CD4-positive, alpha-beta T cell treated with Interleukin-15 for 1 hour (primary cell): ENCODE results near the gene DDX47.

ENCODE experiments used
- DNase-seq: peaks from one replicate; pipeline ENCODE4 v3.0.0-alpha.2; 2020

The DDX47 gene

GRCh38 chr12:12813120-12814101, at the start of gene DDX47:
Gene DDX47, plus strand, starts transcription at chr12:12813346. Its CDS starts 22 bp downstream, at chr12:12813368.
- peak; percentile 93 for DNase-seq

DNA sequence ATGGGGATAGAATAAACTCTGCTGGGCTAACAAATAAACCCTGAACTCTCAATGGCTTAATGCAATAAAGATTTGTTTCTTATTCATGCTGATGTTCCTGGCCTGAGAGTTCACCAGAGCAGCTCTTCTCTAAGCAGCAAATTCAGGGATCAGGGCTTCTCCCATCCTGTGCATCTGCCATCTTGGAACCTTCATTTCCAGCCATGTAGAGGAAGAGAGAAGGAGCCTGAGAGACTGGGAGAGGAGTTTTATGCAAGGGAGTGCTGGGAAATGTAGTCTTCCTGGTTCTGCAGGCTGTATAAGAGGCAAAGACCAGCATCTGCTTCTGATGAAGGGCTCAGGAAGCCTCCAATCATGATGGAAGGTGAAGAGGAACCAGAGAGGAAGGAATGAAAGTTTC, 48.3 kb upstream of the DDX47 start:
- no peak for DNase-seq

GRCh38 chr12:12770262-12770661, 42.9 kb upstream of the DDX47 start:
- no peak for DNase-seq

DNA sequence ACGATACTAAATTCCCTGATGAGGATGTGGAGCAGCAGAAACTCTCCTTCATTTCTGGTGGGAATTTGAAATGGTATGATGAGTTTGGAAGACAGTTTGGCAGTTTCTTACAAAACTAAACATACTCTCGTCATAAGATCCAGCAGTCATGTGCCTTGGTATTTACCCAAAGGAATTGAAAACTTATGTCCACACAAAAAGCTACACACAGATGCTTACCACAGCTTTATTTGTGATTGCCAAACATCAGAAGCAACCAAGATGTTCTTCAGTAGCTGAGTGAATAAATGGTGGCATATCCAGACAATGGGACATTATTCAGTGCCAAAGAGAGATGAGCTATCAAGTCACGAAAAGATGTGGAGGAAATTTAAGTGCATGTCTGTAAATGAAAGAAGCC, 38.4 kb upstream of the DDX47 start:
- no peak for DNase-seq

GRCh38 chr12:12776261-12776660, 36.9 kb upstream of the DDX47 start:
- DNase-seq, result no peak

GRCh38 chr12:12777092-12777491, 36.1 kb upstream of the DDX47 start:
- DNase-seq, result no peak

- DNase-seq, result no peak
These were observed 34.1 kb upstream of the DDX47 start for GRCh38 chr12:12779007-12779406.

- DNase-seq, result no peak
These were observed 33.6 kb upstream of the DDX47 start for GRCh38 chr12:12779529-12779928.

- DNase-seq, result no peak
These were observed 29.0 kb upstream of the DDX47 start for GRCh38 chr12:12784116-12784515.

GRCh38 chr12:12784911-12785814, 28.0 kb upstream of the DDX47 start, which contains the start of gene APOLD1:
Gene APOLD1, plus strand, starts transcription at chr12:12785659. Its CDS starts 33 bp downstream, at chr12:12785692.
- no peak for DNase-seq

DNA sequence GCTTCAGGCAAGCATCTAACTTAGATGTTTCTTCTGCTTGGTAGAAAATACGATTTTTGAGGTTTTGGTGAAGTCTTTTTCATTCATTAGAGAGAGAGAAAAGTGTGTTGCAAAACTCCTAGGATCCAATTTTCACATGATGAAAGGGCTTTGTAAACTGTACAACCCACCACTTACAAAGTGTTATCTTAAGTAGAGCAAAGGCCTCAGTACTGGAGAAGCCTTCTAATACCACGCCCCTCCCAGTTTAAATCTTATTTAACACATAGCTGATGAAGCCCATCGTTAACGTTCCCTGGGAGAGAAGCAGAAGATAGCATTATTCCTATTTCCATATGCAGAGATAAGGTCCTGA, 26.8 kb upstream of the DDX47 start:
- no peak for DNase-seq

- peak; percentile 82 for DNase-seq
These were observed 26.2 kb upstream of the DDX47 start for GRCh38 chr12:12786706-12787601.

DNA sequence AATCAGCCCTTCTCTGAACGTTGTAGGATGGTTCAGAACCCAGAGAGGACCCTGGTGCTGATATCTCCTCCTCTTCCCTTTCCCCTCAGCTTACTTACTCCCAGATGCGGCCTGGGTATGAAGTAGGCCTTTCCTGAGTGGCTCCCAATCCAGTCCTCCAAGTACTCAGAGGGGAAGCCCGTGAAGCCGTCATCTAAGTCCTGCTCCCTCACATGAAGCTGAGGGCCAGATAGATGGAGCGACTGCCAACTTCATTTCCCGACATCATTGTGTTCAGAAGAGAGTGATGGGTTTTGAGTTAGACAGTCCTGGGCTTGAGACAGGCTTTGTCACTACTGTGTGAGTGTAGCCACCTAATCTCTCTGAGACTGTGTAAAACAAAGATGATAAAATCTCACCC, 25.0 kb upstream of the DDX47 start:
- no peak for DNase-seq

DNA sequence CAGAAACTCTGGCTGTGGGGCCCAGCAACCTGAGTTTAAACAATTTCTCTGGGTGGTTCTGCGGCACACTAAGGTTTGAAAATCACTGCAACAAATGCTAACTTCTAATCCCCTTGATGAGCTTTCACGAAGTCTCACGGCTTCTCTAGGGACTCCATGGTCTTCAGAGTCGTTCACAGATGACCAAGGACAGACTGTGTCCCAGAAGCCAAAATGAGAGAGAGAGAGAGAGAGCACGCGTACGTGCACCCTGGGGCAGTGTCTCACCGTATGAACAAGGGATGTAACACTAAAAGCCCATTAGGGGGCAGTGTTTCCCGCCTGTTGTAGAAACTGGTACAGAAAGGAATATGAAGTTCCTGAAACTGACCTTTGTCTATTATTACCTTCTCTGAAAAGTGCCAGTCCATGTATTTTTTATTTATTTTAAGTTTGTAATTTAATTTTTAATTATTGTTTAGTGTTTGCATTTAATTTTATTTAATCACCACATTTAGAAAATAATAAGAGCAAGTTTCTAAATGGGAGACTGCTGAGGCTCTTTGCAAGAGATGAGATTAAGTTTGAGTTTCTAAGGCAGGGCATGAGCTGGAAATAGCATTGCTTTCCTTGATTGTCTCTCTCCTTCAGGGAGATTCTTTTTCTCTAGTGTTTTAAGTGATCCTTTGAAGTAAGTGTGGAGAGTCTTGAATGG, 24.3 kb upstream of the DDX47 start:
- peak; percentile 73 for DNase-seq

- DNase-seq, result no peak
These were observed 22.2 kb upstream of the DDX47 start for GRCh38 chr12:12790956-12791355.

GRCh38 chr12:12791756-12792369, 21.3 kb upstream of the DDX47 start:
- DNase-seq, result no peak

- DNase-seq, result no peak
These were observed 20.7 kb upstream of the DDX47 start for GRCh38 chr12:12792421-12792820.

DNA sequence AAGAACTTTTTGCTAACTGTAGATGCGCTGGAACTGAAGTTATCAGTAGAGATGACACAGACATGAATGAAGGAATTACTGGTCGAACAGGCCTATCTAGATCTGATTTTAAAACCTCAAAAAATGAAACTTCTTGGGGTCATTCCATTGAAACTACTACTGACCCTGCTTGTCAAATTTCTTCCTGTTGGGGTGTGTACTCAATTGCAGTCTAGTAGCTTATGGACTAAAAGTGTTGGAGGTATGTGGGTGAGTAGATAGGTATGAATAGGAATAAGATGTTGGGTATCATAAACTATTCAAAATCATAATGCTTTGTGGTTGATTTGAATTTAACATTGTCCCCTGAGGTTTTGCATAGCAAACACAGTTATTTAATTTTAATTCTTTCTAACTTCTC, 18.5 kb upstream of the DDX47 start:
- DNase-seq, result no peak

DNA sequence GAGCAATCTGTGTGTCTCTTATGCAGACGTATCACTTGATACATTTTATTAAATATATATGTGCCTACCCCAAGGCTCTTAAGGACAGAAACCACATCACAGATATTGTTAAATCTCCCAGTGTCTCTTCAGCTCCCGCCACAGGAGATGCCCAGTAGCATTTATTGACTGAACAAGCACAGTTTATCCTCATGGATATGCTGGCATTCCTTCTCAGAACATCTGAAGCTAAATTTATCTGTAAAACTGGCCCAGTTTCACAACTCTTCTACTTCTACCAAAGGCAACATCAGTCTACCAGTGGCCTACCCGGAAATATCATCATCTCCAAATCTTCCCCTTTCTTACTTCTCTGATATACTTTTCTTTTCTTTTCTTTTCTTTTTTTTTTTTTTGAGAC, 17.0 kb upstream of the DDX47 start:
- no peak for DNase-seq

GRCh38 chr12:12796928-12797793, 16.0 kb upstream of the DDX47 start:
- DNase-seq, result no peak

DNA sequence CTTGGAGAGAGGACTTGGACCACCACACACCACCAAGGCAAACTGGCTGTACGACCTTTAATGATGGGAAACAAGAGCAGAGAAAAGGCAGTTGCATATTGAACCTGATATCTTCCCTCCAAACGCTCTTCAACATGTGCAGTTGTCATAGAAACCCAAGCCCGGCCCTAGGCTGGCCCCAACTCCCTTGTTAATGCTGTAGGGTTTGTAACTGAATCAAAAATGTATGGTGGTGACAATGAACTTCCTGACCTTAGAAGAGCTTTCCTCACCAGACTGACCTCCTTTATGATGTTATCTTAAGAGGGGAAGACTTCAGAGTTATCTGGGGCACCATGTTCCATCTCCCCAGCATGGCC, 15.4 kb upstream of the DDX47 start:
- DNase-seq, result no peak
